GDM1 (cell line): Measurements from ENCODE around the gene SERP1.
"Not testable (repeated sequence)": the region's sequence is repeated elsewhere in the genome, so short reads cannot be mapped to it uniquely, and the experiment has no call there.

Experiments
- DNase-seq: peaks from one replicate; lab custom pipeline; 2025; lab: John Stamatoyannopoulos, UW

The SERP1 gene

GRCh38 chr3:150538324-150539208, 7.7 kb downstream of the SERP1 start:
- no peak for DNase-seq

GRCh38 chr3:150535204-150535603, 11.1 kb downstream of the SERP1 start:
- no peak for DNase-seq

DNA sequence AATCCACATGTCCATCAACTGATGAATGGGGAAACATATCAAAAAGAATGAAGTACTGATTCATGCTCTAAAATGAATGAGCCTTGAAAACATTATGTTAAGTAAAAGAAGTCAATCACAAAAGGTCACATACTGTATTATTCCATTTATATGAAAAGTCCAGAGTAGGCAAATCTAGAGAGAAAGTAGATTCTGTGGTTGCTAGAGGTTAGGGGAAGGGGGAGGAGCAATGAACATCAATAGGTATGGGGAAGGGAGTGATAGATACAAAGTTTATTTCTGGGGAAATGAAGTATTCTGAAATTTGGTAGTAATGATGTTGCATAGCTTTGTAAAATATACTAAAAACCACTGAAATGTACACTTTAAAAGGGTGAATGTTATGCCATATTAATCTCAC, 14.5 kb downstream of the SERP1 start:
- no peak for DNase-seq

DNA sequence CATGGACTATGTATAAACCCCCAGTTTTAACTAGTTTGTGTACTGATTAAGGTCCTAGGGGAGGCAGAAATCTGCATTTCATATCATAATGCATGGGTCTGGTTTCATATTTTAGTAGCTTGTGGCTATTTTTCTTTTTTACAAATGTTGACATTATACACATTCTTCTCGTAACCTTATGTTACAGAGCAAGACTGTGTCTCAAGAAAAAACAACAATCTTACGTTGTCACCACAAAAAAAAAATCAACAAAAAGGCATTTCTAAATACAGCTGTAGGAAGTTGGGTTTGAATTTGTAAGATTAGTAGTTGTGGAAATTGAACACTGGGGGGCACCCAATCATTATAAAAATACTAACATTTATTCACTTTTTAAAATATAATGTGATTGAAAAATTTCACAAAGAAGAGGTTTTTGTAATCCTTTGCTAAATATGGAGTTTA, 17.9 kb downstream of the SERP1 start:
- no peak for DNase-seq

DNA sequence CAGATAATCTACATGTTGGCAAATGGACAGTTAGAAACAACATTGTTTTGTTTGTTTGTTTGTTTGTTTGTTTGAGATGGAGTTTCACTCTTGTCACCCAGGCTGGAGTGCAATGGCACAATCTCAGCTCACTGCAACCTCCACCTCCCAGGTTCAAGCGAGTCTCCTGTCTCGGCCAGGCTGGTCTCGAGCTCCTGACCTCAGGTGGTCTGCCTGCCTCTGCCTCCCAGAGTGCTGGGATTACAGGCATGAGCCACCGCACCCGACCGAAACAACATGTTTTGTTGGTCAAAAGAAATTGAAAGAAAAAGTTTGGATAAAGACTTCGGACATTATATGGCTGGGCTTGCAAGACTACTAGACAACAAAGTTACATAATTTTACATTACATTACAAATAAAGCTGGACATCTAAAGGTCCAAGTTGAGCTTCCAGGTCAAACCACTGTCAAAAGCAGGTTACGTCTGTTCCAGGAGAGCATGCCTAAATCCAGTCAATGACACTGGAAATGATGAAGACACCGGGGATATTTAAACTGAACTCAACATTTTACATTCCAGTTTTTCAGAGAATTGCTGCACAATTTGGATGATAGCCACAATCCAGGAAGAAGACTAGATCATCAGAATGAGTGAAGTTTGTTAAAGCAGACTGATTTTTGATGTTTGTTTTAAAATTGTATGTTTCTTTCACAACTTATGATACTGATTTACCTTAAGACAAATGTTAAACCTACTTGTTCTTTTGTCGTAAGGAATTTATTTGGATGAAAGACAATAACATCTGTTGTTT, 18.6 kb downstream of the SERP1 start:
- no peak for DNase-seq

- DNase-seq = no peak
Observed at GRCh38 chr3:150523538-150523937, 22.8 kb downstream of the SERP1 start.

- DNase-seq = no peak
Observed at GRCh38 chr3:150521463-150521862, 24.8 kb downstream of the SERP1 start.

DNA sequence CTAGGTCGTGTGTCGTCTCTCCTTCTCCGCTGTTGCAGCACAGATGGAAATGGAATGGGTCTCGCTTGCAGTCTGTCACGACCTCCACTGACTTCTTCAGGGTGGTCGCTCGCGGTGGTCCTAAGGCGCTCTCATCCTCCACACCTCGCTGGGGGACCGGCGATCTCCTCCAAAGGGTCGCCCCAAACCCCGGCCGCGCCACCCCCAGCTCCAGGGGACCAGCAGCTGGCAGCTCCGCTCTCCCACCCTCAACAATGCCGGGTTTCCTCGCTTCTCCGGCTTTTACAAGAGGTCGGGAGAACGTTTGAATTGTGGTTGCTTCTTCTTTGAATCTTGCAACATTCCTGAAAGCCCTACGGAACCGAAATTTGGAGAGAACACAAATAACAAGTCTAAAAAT, 25.9 kb downstream of the SERP1 start:
- no peak for DNase-seq

- no peak for DNase-seq
Observed at GRCh38 chr3:150519026-150519425, 27.3 kb downstream of the SERP1 start.

DNA sequence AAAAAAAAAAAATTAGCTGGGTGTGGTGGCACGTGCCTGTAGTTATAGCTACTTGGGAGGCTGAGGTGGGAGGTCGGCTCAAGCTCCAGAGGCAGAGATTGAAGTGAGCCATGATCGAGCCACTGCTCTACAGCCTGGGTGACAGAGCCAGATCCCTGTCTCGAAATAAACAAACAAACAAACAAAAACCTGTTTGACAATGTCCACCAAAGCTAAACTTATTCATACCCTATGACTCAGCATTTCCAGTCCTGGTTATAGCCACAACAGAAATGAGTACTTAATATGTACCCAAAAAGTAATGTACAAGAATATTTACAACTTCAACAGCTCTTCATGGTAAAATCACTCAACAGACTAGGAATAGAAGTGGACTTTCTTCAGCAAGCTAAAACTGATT, 31.1 kb downstream of the SERP1 start:
- DNase-seq = no peak

DNA sequence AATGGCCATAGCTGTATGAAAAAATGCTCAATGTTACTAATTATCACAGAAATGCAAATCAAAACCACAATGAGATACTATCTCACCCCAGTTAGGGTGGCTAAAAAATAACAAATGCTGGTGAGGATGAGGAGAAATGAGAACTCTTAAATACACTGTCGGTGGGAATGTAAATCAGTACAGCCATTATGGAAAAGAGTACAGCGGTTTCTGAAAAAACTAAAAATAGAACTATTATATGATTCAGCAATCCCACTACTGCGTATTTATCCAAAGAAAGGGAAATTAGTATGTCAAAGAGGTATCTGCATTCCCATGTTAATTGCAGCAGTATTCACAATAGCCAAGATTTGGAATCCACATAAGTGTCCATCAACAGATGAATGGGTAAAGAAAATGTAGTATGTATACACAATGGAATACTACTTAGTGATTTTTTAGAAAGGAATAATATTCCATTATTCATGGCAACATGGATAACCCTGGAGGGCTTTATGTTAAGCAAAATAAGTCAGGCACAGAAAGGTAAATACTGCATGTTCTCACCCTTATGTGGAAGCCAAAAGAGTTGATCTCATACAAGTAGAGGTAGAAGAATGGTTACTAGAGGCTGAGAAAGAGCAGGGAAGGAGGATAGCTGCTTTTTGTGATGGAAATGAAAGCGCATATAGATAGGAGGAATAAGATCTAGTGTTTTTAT, 35.0 kb downstream of the SERP1 start:
- DNase-seq = no peak

DNA sequence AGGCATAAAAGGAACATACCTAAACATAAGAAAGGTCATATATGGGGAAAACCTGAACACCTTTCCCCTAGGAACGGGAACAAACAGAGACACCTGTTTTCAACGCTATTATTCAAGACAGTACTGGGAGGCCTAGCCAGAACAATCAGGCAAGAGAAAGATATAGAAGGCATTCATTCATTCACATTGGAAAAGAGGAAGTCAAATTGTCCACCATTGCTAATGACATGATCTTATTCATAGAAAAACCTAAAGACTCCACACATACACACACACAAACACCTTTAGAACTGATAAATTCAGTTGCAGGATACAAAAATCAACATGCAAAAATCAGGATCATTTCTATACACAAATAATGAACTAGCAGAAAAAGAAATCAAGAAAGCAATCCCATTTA, 36.5 kb downstream of the SERP1 start:
- DNase-seq = no peak

- DNase-seq = no peak
Observed at GRCh38 chr3:150508401-150508800, 37.9 kb downstream of the SERP1 start.

DNA sequence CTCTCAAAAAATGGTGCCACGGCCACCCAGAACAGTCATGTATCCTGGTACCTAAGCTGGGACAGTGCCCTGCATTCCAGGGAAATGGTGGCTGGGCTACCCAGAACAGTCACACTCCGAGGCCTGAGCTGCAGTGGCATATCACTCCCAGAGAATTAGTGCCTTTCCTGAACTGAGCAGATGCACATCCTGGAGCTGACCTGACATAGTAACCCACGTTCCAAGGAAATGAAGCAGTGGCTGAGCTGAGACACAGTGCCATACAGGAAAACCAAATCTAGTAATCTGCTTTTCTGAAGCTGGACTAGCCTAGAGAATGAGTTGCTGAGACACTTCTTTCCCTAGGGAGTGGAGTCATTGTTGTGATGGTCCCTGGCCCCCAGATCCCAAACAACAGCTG, 41.8 kb downstream of the SERP1 start:
- no peak for DNase-seq

DNA sequence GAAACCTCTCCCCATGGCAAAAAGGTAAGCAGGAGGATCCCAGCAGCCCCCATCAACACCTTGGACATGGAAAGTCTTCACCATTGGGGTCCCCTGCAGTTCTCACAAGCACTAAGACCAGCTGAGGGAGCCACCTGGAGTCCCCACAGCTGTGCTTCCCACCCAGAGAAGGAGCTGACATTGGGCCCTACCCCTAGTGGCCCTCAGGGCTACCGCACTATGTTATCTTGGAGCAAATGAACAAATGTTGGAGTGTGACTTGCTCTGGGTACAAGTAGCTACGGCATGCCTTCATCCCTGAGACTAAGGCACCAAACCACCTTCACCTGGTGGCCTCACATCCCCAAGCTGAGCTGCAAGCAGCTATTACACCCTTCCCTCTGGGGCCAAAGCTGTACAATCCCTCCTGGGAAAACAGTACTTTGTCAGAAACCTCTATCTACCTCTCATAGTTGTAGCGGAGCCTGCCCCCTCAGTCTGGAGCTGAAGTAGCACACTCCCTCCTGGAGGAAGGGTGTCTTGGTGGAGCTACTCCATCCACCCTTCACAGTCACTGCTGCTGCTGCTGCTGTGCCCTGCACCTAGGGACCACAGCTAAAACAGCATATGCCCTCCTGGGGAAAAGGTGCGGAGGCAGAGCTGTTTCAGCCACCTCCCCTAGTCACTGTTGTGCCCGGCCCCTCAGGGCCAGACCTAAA, 42.7 kb downstream of the SERP1 start:
- DNase-seq = no peak

DNA sequence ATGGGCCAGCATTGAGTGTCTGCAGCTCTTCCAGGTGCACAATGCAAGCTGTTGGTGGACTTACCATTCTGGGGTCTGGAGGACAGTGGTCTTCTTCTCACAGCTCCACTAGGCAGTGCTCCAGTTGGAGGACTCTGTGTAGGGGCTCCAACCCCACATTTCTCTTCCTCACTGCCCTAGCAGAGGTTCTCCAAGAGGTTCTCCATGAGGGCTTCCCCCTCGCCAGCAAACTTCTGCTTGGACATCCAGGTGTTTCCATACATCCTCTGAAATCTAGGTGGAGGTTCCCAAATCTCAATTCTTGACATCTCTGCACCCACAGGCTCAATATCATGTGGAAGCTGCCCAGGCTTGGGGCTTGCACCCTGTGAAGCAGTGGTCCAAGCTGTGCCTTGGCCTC, 45.3 kb downstream of the SERP1 start:
- not testable (repeated sequence) for DNase-seq

DNA sequence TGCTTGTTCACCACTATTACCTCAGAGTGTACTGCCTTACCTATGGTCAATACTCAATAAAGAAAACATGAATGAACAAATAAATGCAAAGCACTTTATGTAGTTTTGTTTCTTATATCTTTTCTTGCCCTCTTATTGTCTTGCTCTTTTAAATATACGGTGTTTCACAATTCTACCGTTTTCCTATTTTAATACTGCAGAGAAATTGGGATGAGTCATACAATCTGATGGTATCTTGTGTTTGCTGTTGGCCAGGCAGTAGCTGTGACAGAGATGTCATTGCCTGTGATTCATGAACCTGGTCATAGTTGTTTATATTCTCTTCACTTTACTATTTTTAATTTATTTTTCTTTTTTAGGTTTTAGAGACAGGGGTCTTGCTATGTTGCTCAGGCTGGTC, 48.3 kb downstream of the SERP1 start:
- no peak for DNase-seq

GRCh38 chr3:150495563-150496168, 50.6 kb downstream of the SERP1 start:
- no peak for DNase-seq

DNA sequence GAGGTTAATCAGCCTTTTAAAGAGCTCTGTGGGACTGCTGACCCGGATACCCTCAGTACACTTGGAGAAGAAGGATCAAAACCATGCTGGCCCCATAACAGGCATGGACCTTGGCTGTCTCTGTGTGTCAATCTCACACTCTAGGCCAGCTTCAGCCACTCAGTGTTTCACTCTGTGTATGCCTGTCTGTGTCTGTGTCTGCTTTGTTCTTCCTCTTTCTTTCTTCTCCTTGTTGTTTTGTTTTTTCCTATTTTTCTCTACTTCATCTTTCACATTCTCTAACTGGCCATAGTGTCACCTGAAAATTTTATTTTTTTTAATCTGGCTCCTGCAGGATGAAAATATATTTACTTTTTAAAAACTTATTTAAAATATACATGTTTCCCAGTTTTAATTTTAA, 51.1 kb downstream of the SERP1 start:
- no peak for DNase-seq

DNA sequence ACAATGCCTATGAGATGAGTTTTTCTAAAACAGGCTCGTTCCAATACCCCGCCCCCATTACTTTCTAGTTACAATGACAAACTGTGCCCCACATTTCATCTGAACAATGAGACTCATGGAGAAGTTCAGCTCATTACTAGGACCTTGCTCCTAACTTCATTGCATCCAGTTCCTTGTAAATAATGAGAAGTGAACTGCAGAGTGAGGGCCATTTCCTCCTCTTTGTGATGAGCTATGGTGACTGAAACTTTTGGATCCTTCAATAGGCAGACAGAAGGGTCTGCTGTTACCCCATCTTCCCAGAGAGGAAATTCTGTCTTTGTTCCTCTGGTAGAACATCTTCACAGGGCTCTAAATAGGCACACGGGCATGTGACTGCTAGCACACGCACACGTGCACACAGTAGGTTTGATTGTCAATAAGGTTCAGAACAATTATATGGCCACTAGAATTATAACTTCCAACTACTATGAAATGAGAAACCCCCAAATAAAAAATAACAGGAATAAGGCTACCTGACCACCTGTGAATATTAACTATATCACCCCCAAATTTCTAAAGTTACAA, 51.8 kb downstream of the SERP1 start:
- DNase-seq = no peak
